Progenitor cell of endocrine pancreas (in vitro differentiated cells): ENCODE data around the gene DUOXA1. TPM values are rescaled to one million over a fixed set of nuclear protein-coding genes. Genes with fewer than 3 reads are reported as not detected.
"Not testable (repeated sequence)": the region's sequence is repeated elsewhere in the genome, so short reads cannot be mapped to it uniquely, and the experiment has no call there.

ENCODE experiments used
- DNase-seq: peaks from one replicate; pipeline ENCODE4 v3.0.0; 2021; ENCODE audit warnings: low spot score; ENCODE audit not compliant: unreplicated experiment
- H3K27ac Mint-ChIP-seq: 2 replicates; pipeline ENCODE4 v1.8.0; 2021; ENCODE audit warnings: mild to moderate bottlenecking, moderate library complexity, mixed read lengths
- H3K27me3 Mint-ChIP-seq: 2 replicates; pipeline ENCODE4 v1.8.0; 2021; ENCODE audit warnings: mixed read lengths
- H3K36me3 Mint-ChIP-seq: 2 replicates; pipeline ENCODE4 v1.8.0; 2022; ENCODE audit warnings: mixed read lengths; ENCODE audit not compliant: insufficient read depth
- H3K4me1 Mint-ChIP-seq: 2 replicates; pipeline ENCODE4 v1.8.0; 2021; ENCODE audit warnings: low read depth, mixed read lengths
- H3K4me3 Mint-ChIP-seq: 2 replicates; pipeline ENCODE4 v1.8.0; 2021; ENCODE audit warnings: low read depth, mild to moderate bottlenecking, moderate library complexity, mixed read lengths
- H3K9me3 Mint-ChIP-seq: 2 replicates; pipeline ENCODE4 v1.8.0; 2021; ENCODE audit warnings: low read depth, mixed read lengths
- total RNA-seq: library from RNA; stranded (reverse); gene quantifications from 2 replicates; pipeline ENCODE4 v1.2.1, GENCODE V29; 2021
- TF ChIP-seq, protein P1 (sequence below): fragments of 200-600 bp; sonication (generic); IDR thresholded peaks from one replicate; pipeline ENCODE4 v1.5.0; 2021; ENCODE audit warnings: antibody characterized with exemption, mild to moderate bottlenecking; ENCODE audit not compliant: unreplicated experiment

DUOXA1 gene
- total RNA-seq, 1 donor from 2014 or later = 1.3 TPM

DNA sequence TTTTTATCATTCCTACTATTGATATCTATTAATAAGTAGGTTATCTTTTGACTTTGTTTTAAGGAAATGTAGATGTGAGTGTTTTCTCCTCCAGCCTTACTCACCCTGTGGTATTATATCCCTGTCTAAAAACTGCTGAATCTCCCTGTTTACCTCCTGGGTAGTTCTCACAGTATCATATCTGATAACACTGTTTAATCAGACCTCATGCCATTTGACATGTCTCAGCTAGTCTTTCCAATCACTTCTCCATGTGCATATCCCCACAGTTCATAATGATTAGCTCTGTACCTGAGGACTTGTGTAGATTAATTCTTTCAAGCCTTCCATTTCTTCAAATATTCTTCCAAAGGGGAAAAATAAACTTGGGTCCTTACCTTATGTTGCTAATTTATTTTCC lies 46.5 kb downstream of the DUOXA1 start:
- H3K4me3 Mint-ChIP-seq = no peak overlapping the region
- H3K27ac Mint-ChIP-seq = no peak overlapping the region
- TF ChIP-seq, protein P1, sequence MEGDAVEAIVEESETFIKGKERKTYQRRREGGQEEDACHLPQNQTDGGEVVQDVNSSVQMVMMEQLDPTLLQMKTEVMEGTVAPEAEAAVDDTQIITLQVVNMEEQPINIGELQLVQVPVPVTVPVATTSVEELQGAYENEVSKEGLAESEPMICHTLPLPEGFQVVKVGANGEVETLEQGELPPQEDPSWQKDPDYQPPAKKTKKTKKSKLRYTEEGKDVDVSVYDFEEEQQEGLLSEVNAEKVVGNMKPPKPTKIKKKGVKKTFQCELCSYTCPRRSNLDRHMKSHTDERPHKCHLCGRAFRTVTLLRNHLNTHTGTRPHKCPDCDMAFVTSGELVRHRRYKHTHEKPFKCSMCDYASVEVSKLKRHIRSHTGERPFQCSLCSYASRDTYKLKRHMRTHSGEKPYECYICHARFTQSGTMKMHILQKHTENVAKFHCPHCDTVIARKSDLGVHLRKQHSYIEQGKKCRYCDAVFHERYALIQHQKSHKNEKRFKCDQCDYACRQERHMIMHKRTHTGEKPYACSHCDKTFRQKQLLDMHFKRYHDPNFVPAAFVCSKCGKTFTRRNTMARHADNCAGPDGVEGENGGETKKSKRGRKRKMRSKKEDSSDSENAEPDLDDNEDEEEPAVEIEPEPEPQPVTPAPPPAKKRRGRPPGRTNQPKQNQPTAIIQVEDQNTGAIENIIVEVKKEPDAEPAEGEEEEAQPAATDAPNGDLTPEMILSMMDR = no peak
- no peaks in the 10 kb centered on the region for H3K27me3 Mint-ChIP-seq
- no peaks in the 10 kb centered on the region for H3K36me3 Mint-ChIP-seq
- DNase-seq = no peak
- peaks cover 9% of the 10 kb centered on the region for H3K4me1 Mint-ChIP-seq
- no peaks in the 10 kb centered on the region for H3K9me3 Mint-ChIP-seq

GRCh38 chr15:45082412-45082811 lies 47.3 kb downstream of the DUOXA1 start:
- not testable (repeated sequence) for DNase-seq, H3K36me3 Mint-ChIP-seq, H3K9me3 Mint-ChIP-seq, H3K27me3 Mint-ChIP-seq, H3K27ac Mint-ChIP-seq, H3K4me3 Mint-ChIP-seq, H3K4me1 Mint-ChIP-seq

- not testable (repeated sequence) for DNase-seq, H3K9me3 Mint-ChIP-seq, H3K36me3 Mint-ChIP-seq, H3K4me1 Mint-ChIP-seq, H3K4me3 Mint-ChIP-seq, H3K27me3 Mint-ChIP-seq, H3K27ac Mint-ChIP-seq
Measured at GRCh38 chr15:45080593-45080992, 49.1 kb downstream of the DUOXA1 start.

- H3K4me1 Mint-ChIP-seq, H3K9me3 Mint-ChIP-seq, H3K4me3 Mint-ChIP-seq, H3K36me3 Mint-ChIP-seq, DNase-seq, H3K27me3 Mint-ChIP-seq, H3K27ac Mint-ChIP-seq: not testable (repeated sequence)
Measured at GRCh38 chr15:45079628-45080246, 49.9 kb downstream of the DUOXA1 start.

DNA sequence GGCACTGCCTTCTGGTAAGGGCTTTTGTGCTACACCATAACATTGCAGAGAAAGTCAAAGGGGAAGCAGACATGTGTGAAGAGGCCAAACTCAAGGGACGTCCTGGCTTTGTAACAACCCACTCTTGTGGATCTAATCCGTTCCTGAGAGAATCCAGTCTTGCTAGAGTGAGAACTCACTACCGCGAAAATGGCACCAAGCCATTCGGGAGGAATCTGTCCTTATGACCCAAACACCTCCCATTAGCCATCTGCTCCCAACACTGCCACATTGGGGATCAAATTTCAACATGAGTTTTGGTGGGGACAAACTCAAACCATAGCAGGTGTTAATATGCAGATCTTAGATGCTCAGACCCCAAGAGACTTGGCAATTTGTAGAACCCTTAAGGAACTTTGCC lies 50.5 kb downstream of the DUOXA1 start:
- not testable (repeated sequence) for H3K36me3 Mint-ChIP-seq, H3K27ac Mint-ChIP-seq, H3K9me3 Mint-ChIP-seq, H3K4me3 Mint-ChIP-seq, H3K27me3 Mint-ChIP-seq, DNase-seq, H3K4me1 Mint-ChIP-seq

- H3K9me3 Mint-ChIP-seq, H3K4me1 Mint-ChIP-seq, H3K27ac Mint-ChIP-seq, H3K4me3 Mint-ChIP-seq, DNase-seq, H3K36me3 Mint-ChIP-seq, H3K27me3 Mint-ChIP-seq: not testable (repeated sequence)
Measured at GRCh38 chr15:45077391-45077790, 52.3 kb downstream of the DUOXA1 start.

DNA sequence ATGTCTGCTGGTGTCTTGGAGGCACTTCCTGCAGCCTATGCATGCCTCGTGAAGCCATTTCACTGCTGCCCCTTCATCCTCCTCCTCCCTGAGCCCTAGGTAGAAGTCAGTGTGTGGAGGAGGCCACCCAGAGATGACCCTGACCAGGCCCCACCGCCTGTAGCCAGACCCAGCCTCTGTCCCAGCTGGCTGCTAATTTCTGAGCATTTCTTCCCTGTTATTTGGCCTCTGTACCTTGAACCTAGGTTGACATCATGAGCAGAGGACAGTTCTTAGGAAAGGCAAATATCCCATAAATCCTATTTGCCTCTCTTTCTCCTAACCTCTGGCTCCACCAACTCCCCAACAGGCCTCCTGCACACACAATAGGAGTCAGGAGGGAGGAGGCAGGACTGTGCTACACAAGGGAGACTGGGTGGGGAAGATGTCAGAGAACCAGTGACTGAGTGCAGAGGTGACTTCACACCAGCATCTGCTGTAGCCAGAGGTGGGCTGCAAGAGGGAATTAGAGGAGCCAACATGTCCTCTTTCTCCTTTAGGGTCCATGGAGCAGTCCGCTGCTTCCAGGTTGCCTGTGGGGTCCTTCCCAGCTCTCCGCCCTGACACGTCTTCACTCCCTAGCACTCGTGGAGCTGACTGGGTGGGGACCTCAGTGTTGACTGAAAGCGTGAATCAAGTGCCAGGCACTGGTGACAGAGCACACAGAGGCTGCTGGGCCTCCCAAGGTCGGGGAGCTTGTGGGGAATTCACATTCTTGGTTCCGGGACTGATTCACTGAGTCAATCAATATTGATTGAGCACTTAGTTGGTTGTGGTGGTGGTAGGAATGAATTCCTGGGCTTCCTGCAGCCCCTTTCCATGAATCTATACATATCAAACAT lies 54.0 kb downstream of the DUOXA1 start:
- not testable (repeated sequence) for H3K4me3 Mint-ChIP-seq, H3K9me3 Mint-ChIP-seq, H3K36me3 Mint-ChIP-seq, H3K4me1 Mint-ChIP-seq, DNase-seq, H3K27me3 Mint-ChIP-seq, H3K27ac Mint-ChIP-seq

GRCh38 chr15:45073602-45074001 lies 56.1 kb downstream of the DUOXA1 start:
- H3K4me3 Mint-ChIP-seq, H3K27ac Mint-ChIP-seq, H3K36me3 Mint-ChIP-seq, DNase-seq, H3K9me3 Mint-ChIP-seq, H3K4me1 Mint-ChIP-seq, H3K27me3 Mint-ChIP-seq: not testable (repeated sequence)

DNA sequence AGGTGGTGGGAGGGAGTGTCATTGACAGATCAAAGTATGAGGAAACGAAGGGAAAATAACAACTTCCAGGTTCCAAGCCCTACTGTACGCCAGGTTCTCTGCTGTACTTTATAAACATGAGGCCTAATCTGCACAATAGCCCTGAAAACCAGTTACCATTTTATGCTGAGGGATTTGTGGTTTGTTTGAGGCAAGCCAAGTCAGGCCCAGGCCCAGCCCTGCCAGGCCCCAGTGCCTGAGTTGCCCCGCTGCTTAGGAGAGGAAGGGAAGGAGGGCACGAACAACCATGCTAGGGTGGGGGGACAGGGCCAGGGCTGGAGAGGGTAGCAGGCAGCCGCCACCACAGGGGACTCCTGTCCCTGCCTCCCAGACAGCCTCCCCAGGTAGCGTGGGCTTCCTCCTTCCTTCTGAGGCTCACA lies 59.7 kb downstream of the DUOXA1 start:
- DNase-seq, H3K27me3 Mint-ChIP-seq, H3K4me3 Mint-ChIP-seq, H3K9me3 Mint-ChIP-seq, H3K4me1 Mint-ChIP-seq, H3K27ac Mint-ChIP-seq: not testable (repeated sequence)
- H3K36me3 Mint-ChIP-seq = peaks cover 17% of the 10 kb centered on the region

Other genes starting within 250 kb of the DUOXA1 start
- not detected in 2 replicates for gene TERB2, start 173.2 kb downstream of the DUOXA1 start, total RNA-seq
- 247 and 300 TPM in 2 replicates for gene SORD, start 106.7 kb downstream of the DUOXA1 start, total RNA-seq
- gene DUOX2, start 15.7 kb downstream of the DUOXA1 start, total RNA-seq = 0.53 and 1.1 TPM in 2 replicates
- gene DUOXA2, start 15.6 kb downstream of the DUOXA1 start, total RNA-seq = not detected in 2 replicates
- gene DUOX1, start 115 bp upstream of the DUOXA1 start, total RNA-seq = 1.4 and 1.6 TPM in 2 replicates
- gene SHF, start 58.1 kb upstream of the DUOXA1 start, total RNA-seq = 61.1 and 61.7 TPM in 2 replicates
- gene SLC28A2, start 122.4 kb upstream of the DUOXA1 start, total RNA-seq = 1.2 and 1.7 TPM in 2 replicates
- 64.1 and 75.5 TPM in 2 replicates for gene GATM, start 248.7 kb upstream of the DUOXA1 start, total RNA-seq